Ovary (tissue), 3 donors: ENCODE data around the gene RPA3.

Experiments
- CTCF ChIP-seq, 3 donors: fragments of 450-650 bp in 2 of 3; fragments of 200-600 bp in 1 of 3; IDR thresholded peaks; one replicate each; pipeline versions ENCODE4 v1.5.1 to v1.8.0; 2016 to 2022; ENCODE audit warnings: antibody characterized with exemption in 3 of 3, mild to moderate bottlenecking in 1 of 3
- POLR2A ChIP-seq: fragments of 450-650 bp; IDR thresholded peaks from one replicate; pipeline ENCODE4 v1.6.1; 2017; ENCODE audit warnings: antibody characterized with exemption, mild to moderate bottlenecking, moderate library complexity
- donor health status: DM: no; HTN: no; CAD: no.

GRCh38 chr7:7703427-7703826 is 15.0 kb downstream of the RPA3 start:
- TF ChIP-seq CTCF (IDR thresholded peaks at IDR 0.05) (no peak), POLR2A (no peak)
